NB4 (cell line): ENCODE results near the gene IFT20.

Experiments used
- DNase-seq: peaks from one replicate; pipeline ENCODE4 v3.0.0; 2010; ENCODE audit warnings: low read depth
- H3K4me3 ChIP-seq: one replicate; pipeline ENCODE4 v1.5.1; 2011; ENCODE audit warnings: mild to moderate bottlenecking, low read depth, low read length, moderate library complexity
- CTCF ChIP-seq: IDR thresholded peaks from one replicate; pipeline ENCODE4 v1.5.1; 2012; ENCODE audit warnings: low read depth, low read length
- MAX ChIP-seq: IDR thresholded peaks from 2 replicates; pipeline ENCODE4 v1.6.1; 2011; ENCODE audit warnings: low read depth, low read length
- MYC ChIP-seq: IDR thresholded peaks from 2 replicates; pipeline ENCODE4 v1.6.1; 2011; ENCODE audit warnings: low read depth, low read length
- POLR2A ChIP-seq: IDR thresholded peaks from 2 replicates; pipeline ENCODE4 v1.6.1; 2011; ENCODE audit warnings: mild to moderate bottlenecking; ENCODE audit not compliant: insufficient read length; ENCODE audit errors: extremely low read depth

IFT20 gene

GRCh38 chr17:28317099-28317965, 17.9 kb downstream of the IFT20 start:
- H3K4me3 ChIP-seq: peak overlapping the region; percentile 56
- no peak for TF ChIP-seq MAX
- TF ChIP-seq POLR2A: no peak
- no peak for DNase-seq

- TF ChIP-seq MAX: no peak
- TF ChIP-seq CTCF: no peak
- TF ChIP-seq POLR2A: no peak
- TF ChIP-seq MYC: no peak
Measured at GRCh38 chr17:28315846-28316705, 19.2 kb downstream of the IFT20 start.

GRCh38 chr17:28313841-28314240, 21.4 kb downstream of the IFT20 start:
- no peak for DNase-seq
- TF ChIP-seq POLR2A: no peak
- no peak for TF ChIP-seq CTCF
- no peak for TF ChIP-seq MAX
- no peak for TF ChIP-seq MYC
- H3K4me3 ChIP-seq: no peak overlapping the region

More at GRCh38 chr17:28315846-28316705, 19.2 kb downstream of the IFT20 start:
- no peak overlapping the region for H3K4me3 ChIP-seq
- DNase-seq: no peak

GRCh38 chr17:28306954-28307401, 28.3 kb downstream of the IFT20 start:
- DNase-seq: no peak
- TF ChIP-seq MAX (no peak), MYC (no peak), POLR2A (no peak), CTCF (no peak)
- H3K4me3 ChIP-seq: no peak overlapping the region

GRCh38 chr17:28298449-28298848, 36.8 kb downstream of the IFT20 start:
- TF ChIP-seq POLR2A (no peak), CTCF (no peak), MAX (no peak), MYC (no peak)
- no peak for DNase-seq
- no peak overlapping the region for H3K4me3 ChIP-seq
